Activated T-helper 1 cell treated with Interleukin-2 at 50 U/mL for 16 hours (primary cell): ENCODE data around the gene ANKRD11.
A peak's percentile ranks its signal among the peaks of the same experiment; 100 is the strongest.
"Not testable (repeated sequence)": the region's sequence is repeated elsewhere in the genome, so short reads cannot be mapped to it uniquely, and the experiment has no call there.

Experiments
- DNase-seq: peaks from one replicate; pipeline ENCODE4 v3.0.0-alpha.2; 2020; ENCODE audit warnings: low read depth

The ANKRD11 gene

DNA sequence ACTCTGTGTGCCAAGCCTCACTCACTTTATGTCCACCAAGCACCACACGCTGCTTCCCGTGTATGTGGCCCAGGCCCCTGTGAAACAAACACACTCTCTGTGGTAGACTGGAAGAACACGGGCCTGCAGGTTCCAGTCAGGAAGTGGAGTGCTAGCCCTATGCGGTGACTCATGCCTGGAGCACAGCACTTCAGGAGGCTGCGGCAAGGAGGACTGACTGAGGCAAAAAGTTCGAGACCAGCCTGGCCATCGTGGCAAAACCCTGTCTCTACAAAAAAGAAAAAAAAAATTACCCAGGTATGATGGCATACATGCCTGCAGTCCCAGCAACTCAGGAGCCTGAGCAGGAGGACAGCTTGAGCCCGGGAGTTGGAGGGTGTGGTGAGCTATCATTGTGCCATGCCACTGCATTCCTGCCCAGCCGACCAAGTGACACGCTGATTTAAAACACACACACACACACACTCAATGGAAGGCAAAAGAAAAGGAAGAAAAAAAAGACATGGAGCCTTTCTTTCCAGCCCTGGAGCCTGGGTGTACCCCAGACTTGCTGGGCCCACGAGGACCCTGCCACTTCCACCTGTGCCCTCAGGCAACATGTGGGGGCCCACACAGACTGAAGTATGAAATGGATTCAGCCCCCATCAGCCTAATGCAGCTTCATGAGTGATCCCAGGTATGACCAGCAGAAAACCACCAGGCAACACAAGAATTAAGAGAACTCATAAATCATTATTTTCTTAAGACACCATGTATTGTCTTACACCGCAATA is 126.6 kb downstream of the ANKRD11 start:
- no peak for DNase-seq

DNA sequence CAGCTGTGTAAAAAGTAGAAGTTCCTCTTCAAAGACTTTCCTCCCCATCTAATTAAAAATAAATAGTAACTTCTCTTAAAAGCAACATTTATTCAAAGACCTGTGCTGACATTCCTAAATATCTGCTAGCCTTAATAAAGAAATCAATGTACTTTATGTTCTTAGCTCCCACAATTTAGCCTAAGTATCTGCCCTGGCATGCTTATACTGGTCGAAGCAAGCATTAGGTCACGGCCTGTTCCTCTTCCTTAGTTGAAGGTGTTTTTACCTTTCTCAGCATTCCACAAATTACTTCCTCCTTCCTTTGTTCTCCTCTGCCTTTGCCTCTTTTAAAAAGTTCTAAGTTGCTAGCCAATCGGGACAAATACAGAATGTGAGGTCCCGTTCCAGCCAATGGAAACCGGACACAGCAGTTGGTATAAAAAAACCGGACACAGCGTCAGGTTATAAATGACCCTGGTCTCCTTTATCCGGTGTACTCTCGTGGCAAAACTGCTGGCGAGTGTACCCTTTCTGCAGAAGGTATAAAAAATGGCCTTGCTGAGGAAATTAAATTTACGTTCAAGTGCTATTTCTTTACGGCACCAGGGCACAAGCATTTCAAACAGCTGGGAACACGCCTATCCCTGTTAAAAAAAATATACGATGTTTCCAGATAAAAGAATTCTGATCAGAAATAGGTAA is 127.7 kb downstream of the ANKRD11 start:
- not testable (repeated sequence) for DNase-seq

DNA sequence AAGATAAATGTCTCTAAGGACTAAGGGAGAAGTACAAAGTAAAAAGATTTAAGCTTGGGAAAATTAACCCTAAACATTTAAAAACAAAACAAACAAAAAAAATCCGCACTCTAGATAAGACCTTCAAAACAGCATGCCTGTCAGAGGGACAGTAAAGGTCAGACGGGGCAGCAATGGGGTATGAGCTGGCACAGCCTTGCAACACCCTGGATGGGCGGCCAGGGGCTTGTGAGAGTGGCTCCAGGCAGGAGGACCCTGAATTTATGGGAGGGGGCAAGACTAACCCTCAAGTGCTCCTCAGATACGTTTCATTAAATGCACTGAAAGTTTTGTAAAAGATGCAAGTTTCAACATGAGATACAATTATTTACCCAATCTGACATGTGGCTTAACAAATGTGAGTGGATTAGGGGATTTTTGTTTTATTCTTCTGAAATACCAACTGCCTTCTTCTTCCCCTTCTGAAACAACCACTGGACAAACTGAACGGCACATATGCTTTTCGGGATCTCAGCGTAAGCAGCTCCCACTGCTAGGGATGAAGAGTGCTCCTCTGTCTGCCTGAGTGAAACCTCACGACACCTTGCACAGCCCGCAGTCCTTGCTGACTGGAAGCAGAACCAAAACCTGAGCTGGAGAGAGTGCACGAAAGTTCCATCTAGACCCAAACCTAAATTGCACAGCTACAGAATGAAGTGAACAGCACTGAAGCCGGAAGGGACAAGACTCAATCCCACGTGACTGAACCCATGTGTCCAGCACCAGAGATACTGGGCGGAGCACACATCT is 128.4 kb downstream of the ANKRD11 start:
- no peak for DNase-seq

DNA sequence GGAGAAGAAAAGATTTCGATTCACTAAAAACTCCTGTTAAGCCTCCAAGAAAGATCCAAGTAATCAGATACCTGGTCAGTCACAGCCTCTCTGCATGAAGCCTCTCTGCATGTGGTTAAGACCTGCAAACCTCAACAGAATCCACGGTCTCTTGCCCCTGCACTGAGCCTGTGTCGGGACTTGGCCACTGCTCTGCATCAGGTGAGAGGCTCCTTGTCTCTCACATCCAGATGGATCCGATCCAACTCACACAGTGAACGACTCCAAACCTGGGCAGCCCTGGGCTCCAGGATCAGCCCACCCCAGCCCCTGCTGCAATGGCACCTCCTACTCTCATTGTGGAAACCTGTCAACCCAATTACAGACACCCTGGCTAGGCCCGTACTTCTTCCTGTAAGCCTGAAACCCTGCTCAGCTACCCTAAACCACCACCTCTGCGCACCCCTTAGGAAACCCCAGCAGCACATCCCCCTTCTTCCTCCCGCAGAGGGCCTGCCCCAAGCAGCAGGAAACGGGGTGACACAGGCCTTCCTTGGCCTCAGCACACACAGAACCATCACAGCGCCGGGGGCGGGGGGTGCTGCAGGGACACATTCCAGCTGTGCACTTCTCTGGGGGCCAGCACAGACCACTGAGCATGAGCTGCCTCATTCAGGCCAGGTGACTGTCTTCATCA is 129.5 kb downstream of the ANKRD11 start:
- DNase-seq = peak; percentile 61

DNA sequence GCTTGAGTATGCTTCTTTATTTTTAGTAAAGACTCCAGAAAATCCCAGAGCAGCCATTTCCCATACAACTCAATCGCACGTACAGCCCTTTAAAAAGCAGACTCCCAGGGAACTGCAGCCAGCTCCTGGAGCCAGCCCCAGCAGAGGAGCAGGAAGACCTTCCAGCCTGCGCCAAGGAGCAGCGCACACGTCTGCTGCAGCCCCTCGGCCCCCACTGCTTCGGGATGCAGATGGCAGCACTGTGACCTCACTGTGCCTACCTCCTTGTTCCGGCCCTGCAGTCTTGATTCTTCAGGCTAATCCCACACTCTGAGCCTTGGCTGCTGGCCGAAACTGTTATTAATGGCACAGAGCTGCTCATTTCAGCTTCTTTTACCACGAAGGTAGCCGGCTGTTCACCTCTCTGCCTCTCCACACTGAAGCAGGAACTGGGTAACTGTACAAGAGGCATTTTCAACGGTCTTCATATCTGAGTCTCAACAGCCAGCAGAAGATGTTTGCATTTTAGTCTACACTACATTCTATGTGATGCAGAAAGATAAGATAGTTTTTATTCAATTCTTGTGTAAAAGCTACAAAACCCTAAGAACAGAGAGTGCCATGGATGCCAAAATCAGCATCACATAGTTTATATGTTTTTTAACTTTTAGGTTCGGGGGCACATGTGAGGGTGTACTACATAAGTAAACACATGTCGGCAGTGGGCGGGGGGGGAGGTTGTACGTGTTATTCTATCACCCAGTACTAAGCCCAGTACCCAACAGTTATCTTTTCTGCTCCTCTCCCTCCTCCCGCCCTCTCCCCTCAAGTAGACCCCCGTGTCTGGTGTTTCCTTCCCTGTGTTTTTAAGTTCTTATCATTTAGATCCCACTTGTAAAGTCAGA is 130.9 kb downstream of the ANKRD11 start:
- DNase-seq = no peak

DNA sequence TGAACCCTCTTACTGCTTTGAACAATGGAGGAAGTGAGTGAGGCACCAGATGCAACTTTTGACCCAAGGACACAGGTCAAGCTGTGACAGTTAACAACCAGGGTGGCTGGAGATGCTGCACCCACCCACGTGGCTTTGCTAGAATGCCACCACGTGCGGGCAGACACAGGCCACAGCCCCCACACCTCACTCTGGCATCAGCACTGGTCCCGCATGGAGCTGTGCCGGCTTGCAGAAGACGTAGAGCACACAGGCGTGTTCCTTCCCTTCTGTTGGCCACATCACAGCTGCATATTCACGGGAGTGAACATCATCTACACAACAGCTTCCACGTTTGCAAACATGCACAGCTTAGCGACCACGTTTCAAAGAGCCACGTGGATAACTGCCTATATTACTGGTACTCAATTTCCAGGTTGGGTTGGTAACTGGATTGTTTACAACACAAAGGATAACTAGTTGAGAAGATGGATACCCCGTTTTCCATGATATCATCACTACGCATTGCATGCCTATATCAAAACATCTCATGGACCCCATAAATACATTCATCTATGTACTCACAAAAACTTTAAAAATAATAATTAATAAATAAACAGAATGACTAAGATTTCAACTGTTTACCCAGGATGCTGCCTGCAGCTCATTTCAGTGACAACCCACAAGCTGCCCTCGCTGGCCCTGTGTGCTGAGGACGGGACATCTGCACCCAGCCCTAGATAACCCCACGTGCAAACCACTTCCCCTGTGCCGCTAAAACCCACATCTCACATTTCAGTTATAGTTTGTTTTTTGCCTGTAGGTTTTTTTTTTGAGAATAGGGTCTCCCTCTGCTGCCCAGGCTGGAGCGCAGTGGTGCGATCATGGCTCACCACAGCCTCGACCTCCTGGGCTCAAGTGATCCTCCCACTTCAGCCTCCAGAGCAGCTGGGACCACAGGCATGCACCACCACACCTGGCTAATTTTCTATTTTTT is 132.0 kb downstream of the ANKRD11 start:
- DNase-seq = no peak

DNA sequence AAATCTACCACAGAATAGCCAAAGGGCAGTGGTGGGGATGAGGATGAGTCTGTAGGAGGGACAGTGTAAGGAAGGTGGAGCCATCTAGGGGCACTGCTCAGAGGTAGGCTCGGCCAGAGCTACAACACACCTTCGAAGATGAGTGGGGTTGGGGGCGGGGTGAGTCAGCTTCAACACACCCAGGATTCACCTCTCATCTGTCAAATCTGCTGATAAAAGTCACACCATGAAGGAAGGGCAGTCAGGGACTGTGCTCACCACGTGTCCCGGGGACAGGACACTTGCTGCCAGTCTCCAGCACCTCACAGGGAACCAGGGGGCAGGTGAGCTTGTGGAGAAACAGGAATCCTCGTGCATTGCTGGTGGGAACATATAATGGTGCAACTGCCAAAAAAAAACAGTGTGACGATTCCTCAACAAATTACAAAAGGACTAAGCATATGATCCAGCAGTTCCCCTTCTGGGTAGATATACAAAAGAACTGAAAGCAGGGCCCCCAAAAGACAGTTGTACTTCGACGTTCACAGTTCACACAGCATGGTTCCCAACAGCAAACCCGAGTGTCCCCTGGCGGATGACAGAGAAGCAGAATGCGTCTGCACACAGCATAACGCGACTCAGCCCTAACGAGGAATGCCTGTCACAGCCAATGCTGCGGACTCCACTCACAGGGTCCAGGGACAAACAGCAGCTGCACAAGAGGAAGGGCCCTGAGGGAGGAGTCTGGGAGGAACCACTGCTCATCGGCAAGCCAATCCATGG is 133.1 kb downstream of the ANKRD11 start:
- DNase-seq = no peak

DNA sequence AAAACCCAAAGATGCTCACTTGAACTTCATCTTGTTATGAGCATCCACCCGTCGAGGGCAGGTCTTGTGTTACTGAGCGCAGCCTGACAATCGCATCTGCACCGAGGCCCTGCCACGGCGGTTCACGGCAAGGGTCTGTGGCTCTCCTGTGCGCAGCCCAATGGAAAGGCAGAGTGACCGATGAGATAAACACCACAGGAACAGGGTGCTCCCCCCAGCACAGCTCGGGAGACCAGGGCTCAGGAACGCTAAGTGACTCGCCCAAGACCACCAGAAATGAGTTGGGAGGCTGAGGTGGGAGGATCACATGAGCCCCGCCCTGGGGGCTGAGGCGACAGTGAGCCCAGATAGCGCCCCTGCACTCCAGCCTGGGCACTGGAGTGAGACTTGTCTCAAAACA is 134.7 kb downstream of the ANKRD11 start:
- DNase-seq = no peak

DNA sequence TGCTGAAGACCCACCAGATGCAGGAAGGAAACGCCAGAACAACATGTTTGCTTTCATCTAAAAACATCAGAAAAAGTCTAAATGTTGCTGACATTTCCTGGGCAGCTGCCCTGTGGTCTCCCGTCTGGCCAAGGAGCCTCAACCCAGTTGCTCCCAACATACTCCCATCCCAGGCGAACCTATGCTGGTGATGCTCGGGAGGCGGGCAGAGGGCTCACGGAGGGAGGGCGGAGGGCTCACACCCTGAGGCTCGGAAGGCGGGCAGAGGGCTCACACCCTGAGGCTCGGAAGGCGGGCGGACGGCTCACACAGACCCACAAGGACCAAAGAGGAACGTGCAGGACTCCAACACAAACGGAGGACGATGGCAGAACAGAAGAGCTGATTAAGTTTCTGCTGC is 135.4 kb downstream of the ANKRD11 start:
- no peak for DNase-seq

DNA sequence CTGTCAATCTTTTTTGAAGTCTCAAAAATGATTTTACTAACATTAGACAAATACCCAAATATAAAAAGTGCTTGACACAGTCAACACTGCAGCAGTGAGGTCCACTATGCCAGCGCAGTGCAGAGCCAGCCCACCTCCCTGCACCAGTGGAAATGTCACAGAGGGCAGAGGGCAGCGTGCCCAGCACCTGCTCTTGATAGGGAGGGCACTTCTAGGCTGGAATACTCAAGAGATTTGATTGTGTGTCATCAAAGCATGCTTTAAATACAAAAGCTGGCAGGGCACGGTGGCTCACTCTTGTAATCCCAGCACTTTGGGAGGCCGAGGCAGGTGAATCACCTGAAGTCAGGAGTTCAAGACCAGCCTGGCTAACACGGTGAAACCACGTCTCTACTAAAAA is 136.0 kb downstream of the ANKRD11 start:
- no peak for DNase-seq

DNA sequence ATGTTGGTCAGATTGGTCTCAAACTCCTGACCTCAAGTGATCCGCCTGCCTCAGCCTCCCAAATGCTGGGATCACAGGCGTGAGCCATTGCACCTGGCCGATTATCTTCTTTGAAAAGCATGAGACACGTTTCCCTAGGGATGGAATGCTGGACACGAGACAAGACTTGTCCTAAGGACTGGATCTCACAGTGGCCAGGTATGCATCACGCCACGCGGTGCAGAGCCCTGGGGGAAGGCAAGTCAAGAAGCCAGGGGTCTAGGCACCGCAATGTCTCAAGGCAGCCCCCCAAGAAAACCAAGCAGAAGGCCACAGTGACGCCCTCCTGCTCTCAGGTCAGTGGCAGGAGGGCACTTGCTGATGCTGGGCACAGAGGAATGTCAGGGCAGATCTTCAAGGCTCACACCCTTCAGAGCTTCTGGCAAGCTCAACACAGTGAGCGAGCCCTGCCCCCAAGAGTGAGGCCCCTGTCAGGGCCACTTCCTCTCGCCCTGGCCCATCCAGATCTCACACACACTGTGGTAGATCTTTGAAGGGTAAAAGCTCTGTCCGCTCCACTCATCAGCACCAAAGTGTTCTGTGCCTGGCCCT is 138.2 kb downstream of the ANKRD11 start:
- DNase-seq = no peak

DNA sequence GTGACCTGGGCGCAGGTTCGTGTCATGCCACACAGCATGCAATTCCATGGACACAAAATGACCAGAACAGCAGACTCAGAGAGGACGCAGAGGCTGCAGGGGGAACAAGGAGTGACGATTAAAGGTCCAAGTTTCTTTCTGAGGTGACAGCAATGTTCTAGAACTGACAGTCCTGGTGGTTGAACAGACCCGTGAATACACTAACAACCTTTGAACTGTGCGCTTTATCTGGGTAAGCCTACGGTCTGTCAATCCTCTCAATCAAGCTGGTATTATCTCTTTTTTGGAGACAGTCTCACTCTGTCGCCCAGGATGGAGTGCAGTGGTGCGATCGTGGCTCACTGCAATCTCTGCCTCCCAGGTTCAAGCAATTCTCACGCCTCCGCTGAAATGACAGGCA is 138.7 kb downstream of the ANKRD11 start:
- no peak for DNase-seq

DNA sequence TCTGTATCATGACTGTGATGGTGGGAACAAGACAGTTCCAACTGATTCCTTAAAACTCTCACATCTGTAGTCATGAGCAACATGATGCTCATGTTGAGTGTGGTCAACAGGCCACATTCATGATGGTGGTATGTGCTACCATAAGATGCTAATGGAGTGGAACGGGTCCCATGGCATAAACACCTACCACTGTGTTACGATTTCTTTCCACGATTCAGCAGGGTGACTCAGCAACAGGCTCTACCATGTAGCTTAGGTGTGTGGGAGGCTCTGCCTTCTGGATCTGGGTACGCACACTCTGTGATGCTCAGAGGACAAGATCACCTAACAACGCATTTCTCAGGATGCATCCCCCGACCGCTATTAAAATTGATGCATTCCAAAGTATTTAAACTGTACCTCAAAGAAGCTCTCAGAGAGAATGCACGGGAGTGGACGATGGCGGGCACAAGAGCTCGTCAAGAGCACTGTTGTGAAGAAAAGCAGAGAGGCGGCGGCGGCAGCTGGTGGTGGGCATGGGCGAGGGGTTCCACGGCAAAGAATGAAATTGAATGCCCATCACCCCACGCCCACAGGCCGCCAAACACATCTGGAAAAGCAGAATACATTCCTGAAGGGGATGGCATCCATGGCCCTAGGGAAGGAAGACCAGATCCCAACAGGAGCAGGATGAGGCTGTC is 139.5 kb downstream of the ANKRD11 start:
- DNase-seq = no peak

DNA sequence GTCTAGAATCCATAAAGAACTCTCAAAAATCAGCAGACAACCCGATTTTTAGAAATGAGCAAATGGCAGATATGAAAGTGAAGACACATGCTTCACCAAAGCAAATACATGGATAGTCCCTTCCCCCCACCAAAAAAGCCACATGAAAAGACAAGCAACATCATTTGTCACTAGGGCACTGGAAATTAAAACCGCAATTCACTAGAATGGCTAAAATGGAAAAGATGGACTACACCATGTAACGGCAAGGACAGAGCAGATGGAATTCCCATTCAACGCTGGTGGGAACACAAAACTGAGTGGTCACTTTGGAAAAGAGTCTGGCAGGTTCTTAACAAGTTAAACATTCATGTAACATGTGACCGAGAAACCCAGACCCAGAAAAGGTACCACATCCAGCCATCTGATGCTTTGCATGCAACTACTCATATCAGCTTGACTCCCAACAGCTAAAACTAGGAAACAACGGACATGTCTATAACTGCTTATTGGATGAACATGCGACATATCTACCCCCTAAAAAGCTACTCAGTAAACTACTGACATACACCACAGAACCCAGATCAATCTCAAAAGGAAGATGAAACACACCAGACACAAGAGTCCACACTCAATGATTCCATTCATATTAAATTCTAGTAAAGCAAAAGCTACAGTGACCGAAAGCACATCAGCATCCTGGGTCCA is 140.3 kb downstream of the ANKRD11 start:
- DNase-seq = no peak

DNA sequence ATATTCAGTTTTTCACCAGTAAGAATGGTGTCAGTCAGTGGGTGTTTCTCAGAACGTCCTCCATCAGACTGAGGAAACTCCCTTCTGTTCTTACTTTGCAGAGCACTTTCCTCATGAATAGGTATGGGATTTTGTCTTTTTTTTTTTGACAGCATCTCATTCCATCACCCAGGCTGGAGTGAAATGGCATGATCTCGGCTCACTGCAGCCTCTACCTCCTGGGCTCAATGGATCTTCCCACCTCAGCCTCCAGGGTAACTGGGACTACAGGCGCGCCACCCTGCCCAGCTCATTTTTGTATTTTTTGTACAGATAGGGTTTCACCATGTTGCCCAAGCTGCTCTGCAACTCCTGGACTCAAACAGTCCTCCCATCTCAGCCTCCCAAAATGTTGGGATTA is 142.6 kb downstream of the ANKRD11 start:
- no peak for DNase-seq

DNA sequence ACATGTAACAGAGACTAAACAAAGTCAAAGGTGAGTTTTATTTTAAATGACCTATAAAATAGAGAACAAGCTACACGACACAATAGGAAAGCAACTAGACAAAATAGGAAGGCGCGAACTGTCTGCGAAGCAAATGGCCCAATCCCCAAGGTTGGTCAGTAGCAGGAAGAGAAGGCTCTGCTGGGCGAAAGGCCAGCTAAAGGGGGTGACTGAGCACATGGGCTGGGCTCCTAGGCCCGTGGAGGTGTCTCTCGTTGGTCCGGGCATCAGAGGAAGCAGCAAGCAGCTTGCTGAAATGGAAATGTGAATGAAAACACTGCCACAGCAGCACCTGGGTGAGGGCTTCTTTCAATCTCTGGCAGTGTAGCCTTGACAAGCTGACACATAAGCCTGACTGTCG is 143.5 kb downstream of the ANKRD11 start:
- DNase-seq = no peak

DNA sequence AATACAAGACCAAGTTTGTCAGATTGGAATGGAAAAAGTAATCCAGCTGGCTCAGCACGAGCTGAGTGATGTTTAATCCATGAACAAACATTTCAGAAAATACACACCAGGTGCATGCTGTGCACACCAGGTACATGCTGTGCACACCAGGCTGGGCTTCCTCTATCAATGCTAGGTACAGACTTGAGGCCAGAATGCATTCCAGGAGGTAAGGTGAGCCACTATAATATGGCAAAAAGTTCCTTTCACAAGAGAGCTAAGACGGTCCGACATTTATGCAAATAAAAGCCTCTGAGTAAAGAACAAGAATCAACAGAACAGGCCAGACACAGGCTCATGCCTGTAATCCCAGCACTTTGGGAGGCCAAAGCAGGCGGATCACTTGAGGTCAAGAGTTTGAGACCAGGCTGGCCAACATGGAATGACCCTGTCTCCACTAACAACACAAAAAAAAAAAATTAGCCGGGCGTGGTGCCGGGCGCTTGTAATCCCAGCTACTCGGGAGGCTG is 144.7 kb downstream of the ANKRD11 start:
- DNase-seq = no peak
